ENCODE measurements around the gene FAM222A.

Gene FAM222A

DNA sequence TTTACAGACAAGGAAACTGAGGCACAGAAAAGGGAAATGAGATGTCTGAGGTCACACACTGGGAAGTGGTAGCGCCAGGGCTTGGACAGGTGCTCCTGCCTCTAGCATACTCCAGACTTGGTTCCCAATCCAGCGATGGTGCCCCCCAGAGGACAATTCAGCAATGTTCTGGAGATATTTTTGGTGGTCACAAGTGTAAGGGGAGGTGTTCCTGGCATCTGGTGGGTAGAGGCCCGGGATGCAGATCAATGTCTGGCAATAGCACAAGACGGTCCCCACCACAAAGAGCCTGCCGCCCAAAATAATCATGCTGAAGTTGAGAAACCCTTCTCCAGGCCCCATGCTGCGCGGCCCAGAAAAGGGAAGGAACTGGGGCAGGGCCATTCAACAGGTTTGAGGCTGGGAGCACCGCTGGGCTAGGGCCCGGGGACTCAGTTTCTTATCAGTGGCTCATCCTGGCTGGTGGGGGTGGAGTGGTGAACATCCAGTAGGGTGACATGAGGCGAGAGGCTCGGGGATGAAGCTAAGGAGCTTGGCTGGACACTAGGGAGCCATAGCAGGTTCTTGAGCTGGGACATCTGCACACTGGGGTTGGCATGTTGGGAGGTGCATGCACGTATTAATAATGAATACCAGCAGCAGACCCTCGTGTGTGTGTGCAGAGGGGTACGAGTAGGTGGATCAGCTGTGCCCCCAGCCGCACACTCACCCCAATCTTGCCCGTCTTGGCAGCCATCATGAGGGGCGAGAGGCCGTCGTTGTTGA is 84.5 kb downstream of the FAM222A start:
- no peak for DNase-seq (ENCODE audit: low read depth in 2 of 2)

DNA sequence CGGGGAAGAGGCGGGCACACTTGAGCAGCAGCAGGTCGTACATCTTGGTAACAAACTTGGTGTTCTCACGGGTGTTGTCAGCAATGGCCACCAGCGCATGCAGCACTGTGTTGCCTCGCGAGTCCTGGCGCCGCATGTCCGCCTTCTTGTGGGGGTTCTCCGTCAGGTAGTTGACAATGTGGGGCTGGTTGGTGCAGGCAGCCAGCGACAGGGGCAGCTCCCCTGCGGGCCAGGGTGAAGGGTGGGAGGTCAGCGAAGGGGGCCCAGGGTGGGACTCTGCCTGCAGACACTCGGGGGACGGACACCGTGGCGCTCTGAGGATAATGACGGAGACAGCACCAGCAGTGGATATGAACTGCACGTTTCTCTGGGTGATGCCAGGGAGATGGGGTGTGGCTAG is 85.1 kb downstream of the FAM222A start:
- no peak for DNase-seq (ENCODE audit: low read depth in 2 of 2)

DNA sequence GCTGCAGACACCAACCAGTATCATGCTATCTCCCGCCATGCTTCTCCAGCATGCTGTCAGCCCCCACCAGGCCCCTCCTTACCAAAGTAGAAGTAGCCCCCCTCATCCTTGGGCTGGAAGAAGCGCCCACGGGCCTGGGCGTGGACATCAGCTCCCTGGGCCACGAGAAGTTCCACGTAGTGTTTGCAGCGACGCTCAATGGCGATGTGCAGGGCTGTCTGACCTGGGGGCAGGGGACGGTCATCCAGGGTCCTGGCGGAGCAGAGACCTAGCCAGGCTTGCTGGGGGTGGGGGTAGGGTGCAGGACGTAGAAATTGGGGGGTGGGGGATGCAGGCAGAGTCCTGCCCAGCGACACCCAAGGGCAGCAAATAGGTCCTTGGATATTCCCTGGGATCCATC is 86.9 kb downstream of the FAM222A start:
- no peak for DNase-seq (ENCODE audit: low read depth in 2 of 2)

DNA sequence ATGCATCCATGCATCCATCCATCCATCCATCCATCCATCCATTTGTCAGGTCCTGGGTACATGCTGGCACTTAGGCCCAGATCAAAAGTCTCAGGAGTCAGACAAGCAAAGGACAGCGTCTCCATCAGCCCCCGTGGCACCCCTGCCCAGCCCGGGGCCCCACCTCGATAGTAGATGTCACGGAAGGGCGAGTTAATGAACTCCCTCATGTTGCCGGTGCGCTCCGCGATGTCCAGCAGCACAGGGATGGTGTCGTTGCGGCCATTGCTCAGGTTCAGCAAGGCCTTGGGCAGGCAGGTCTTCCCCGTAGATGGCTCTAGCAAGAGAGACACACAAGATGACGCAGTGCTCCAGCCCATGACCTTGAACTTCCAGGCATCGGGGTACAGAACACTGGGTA is 89.2 kb downstream of the FAM222A start:
- no peak for DNase-seq (ENCODE audit: low read depth in 2 of 2)

DNA sequence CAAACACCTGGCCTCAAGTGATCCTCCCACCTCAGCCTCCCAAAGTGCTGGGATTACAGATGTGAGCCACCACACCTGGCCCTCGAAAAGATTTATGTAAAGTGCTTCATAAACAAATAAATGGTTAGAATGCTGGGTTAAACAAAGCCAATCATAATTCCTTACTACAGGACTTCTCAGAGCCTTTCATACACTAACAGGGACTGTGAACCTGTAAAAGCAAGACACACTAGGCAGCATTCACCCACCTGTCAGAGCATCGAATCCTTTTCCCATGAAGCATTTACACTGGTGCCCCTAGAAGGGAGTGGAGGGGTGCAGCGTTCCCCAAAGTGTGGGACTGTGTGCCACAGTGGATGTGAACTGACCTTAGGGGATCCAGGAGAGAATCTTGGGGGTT is 90.1 kb downstream of the FAM222A start:
- DNase-seq (ENCODE audit: low read depth in 2 of 2) = no peak

DNA sequence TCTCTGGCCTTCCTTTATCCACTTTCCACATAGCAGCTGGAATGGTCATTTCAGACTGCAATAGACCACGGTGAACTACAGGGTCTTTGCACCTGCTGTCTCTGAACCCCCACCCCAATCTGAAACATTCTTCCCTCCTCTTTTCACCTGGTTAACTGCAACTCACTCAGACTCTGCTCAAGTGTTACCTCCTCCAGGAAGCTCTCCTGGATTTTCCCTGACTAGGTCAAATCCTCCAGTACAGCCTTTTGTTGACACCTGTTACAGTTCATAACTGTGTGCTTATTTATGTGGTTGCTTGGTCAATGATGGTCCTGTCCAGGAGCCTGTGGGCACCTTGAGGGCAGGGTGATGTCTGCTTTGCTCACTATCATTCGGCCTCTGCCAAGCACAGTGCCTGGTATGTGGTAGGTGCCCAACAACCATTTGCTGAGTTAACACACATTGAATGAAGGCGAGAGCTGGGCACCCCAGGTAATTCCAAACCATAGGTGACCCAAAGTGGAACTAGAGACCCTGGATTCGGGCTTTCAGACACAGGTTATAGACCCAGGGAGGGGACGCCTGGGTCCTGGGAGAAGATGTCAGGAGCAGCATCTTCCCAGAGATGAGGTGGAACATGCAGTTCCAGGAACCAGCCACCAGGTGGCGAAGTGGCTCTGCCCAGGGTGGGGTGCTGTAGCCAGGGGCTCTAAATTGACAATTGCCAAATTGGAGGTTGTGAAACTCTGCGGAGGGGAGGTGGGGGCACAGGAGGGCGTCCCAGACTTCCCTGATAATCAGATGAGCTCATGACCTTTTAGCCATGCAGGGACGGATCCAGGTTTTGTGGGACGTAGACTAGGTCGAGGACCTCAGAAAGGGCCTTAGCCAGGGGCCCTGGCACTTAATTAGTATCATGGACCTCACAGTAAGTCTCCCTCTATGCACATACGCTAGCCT is 91.5 kb downstream of the FAM222A start:
- DNase-seq (ENCODE audit: low read depth in 2 of 2) = peak; percentile 31 to 56

DNA sequence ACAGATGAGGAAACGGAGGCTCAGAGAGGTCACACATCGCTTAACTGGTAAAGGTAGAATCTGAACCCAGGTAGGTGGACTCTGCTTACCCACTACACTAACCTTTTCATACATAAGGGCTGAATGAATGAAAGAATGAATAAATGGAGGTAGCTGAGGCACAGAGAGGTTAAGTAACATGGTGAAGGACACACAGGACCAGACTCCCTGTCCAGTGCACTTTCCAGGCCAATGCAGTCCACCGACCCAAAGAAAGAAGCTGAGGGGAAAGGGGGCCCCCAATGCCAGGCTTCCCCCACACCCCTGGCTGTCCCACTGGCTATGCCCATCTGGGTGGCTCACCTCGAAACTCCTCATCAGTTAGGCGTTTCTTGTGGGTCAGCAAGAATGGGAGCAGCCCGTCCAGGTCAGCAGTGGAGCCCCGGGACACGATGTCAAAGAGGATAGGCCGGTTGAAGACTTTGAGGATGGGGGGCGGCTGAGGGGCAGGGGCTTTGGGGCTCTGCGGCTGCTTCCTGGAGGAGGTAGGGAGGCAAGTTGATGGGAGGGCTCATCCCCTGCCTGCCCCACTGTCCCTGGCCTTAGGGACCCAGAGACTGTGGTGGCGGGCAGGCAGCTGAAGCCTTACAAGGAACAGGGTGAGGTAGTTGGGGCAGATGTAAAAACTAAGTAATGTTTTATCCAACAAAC is 94.5 kb downstream of the FAM222A start:
- no peak for DNase-seq (ENCODE audit: low read depth in 2 of 2)

DNA sequence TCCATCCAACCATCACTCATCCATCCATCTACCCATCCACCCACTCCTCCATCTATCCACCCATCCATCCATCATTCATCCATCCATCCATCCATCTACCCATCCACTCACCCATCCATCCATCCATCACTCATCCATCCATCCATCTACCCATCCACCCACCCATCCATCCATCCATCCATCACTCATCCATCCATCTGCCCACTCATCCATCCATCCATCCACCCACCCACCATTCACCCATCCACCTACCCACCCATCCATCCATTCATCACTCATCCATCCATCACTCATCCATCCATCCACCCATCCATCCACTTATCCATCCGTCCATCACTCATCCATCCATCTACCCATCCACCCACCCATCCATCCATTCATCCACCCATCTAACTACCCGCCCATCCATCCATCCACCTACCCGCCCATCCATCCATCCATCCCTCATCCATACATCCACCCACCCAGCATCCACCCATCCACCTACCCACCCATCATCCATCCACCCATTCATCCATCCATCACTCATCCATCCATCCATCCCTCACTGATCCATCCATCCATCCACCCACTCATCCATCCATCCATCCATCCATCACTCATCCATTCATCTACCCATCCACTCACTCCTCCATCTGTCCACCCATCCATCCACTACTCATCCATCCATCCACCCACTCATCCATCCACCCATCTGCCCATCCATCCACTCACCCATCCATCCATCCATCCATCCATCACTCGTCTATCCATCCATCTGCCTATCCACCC is 95.4 kb downstream of the FAM222A start:
- DNase-seq (ENCODE audit: low read depth in 2 of 2) = no peak

DNA sequence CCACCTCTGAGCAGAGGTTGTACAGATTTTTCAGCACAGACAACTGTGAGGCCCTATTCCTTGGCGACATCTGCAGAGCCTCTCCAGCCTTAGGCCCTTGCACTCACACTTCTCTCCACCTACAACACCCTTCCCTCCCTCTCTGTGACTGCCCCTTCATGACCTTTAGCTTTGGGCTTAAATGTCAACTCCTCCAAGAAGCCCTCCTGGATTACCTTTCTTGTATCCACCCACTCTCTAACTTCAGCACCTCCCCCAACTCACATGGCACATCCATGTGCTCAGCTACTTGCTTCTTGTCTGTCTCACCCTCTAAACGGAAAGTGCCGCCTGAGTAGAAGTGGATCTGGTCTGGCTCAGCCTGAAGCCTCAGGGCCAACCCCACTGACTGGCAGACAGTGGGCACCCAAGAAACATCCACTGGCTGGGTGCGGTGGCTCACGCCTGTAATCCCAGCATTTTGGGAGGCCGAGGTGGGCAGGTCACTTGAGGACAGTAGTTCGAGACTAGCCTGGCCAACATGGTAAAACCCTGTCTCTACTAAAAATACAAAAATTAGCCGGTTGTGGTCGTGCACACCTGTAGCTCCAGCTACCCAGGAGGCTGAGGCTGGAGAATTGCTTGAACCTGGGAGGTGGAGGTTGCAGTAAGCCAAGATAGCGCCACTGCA is 97.5 kb downstream of the FAM222A start:
- no peak for DNase-seq (ENCODE audit: low read depth in 2 of 2)

DNA sequence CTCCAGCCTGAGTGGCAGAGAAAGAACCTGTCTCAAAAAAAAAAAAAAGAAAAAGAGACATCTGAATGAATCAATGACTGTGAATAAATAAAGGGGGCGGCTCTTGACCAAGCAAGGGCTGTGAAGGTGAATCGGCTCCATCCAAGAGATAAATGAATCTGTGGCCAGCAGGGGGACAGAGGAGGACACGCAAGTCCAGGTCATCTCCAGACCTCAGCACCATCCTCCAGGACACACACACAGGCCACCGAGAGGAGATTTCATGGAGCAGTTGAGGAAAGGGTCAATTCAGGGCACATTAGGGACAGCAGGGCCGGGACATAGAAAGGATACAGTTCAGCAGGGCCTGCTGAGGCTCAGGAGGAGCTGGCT is 98.0 kb downstream of the FAM222A start:
- no peak for DNase-seq (ENCODE audit: low read depth in 2 of 2)

DNA sequence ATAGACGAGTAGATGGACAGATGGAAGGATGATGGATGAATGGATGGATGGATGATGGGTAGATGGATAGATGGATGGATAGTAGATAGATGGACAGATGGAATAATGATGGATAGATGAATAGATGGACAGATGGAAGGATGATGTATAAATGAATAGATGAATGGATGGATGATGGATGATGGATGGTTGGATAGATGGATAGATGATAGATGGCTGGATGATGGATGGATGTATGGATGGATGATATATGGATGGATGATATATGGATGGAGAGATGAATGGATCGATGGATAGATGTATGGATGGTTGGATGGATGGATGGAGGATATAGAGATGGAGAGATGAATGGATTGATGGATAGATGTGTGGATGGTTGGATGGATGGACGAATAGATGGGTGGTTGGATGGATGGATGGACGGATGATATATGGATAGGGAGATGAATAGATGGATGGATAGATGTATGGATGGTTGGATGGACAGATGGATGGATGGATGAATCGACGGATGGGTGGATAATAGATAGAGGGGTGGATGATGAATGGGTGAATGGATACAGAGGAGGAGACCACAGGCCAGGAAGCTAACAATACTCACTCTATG is 100.3 kb downstream of the FAM222A start:
- no peak for DNase-seq (ENCODE audit: low read depth in 2 of 2)

DNA sequence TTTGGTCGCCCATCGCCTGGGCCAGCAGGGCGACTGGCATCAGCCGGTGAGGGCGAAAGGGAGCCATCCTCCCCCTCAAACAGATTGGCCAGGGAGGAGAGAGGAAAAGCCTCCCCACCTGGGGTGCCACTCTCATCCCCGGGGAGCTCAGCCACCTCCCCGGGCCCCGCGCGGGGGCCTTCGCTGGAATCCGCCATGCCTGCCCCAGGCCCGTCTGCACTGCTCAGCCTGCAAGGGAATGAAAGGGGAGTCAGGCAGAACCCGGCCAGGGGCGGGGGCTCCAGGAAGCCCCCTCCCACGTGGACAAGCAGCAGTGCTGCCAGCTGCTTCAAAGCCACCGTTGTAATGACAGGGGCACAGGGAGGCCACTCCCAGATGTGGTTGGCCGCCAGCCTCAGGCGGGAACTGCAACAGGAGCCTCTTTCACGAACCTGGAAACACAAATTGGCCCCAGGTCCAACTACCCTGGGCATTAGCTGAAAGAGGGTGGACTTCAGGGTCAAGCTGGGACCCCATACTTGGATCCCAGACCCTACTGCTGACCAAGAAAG is 101.0 kb downstream of the FAM222A start:
- no peak for DNase-seq (ENCODE audit: low read depth in 2 of 2)

DNA sequence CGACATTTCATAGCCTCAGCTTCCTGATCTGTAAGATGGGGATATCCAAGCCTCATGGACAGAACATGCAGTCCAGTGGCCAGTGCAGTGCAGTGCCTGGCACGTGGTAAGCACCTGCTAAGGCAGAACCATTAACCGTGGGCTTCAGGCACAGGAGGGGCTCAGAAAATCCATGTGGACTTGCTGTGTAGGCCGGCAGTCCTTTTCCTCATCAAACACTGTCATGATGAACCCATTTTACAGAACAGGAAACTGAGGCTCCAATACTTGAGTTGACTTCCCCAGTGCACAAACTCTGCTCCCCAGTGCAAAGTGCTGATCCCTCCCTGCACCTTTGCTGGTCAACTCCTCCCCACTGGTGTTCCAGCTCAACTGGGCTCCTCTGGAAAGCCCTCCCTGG is 101.6 kb downstream of the FAM222A start:
- DNase-seq (ENCODE audit: low read depth in 2 of 2) = no peak

DNA sequence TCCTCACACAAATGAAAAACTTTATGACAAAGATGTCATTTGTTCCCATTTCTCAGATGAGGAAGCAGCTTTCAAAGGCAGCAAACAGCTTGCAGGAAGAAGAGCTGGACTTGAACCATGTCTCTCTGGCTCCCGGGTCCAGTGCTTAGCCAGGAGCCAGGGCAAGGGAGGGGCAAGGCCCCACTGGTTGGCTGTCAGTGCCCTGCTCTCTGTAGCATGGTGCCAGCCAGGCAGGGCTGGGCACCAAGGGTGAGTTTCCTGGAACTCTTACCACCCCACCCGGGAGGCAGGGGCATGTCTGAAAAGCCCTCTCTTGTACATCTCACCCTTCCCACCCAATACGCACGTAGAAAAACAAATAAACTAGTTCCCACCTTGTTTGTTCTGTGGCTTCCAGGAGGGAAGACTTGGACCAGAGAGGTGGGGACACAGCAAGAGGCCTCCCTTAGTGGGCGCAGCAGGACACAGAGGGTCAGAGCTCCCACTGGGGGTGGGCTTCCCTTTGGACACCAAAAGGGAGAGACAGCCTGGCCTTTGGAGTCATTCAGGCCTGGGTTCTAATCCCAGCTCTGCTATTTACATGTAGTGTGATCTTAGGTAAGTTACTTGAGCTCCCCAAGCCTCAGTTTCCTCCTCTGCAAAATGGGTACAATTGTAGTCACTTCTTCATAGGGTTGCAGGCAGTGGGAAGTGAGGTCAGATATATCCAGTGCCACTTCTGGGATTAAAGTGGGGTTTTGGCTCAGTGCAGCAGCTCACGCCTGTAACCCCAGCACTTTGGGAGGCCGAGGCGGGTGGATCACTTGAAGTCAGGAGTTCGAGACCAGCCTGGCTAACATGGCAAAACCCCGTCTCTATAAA is 102.4 kb downstream of the FAM222A start:
- DNase-seq (ENCODE audit: low read depth in 2 of 2) = no peak

DNA sequence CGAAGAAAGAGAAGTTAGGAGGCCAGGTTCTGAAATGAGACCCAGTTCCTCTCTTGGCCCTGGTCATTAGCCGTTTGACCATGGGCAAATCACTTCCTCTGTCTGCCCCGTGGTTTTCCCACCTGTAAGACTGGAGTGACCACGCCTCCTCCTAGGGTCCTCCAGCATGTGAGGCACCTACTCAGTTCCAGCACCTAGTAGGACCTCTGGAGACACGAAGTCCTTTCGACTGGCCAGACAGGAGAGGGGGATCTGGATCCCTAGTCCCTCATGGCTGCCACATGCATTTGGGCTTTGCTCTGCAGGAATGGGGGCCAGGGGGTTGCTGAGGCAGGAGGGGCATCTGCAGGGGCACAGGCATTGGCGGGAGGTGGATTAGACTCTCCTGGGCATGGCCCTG is 103.2 kb downstream of the FAM222A start:
- no peak for DNase-seq (ENCODE audit: low read depth in 2 of 2)

DNA sequence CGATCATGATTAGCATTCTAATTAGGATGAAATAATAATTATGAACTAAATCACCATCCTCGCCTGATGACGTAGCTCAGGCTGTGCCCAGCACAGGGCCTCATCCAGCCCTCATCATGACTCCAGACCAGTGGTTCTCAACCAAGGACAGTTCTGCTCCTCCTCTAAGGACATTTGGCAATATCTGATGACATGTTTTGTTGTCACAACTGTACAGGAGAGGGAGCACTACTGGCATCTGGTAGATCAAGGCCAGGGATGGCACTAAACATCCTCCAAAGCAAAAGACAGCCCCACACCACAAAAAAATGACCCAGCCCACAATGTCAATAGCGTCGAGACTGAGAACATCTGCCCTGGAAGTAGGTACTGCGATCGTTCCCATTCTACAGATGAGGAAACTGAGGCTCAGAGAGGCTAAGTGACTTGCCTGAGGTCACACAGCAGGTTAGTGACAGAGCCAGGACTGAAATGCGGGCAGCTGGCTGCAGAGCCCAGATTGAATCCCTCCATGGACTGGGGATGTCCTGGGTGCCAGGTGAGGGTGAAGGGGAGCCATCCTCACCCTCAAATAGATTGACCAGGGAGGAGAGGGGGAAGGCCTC is 104.1 kb downstream of the FAM222A start:
- no peak for DNase-seq (ENCODE audit: low read depth in 2 of 2)

DNA sequence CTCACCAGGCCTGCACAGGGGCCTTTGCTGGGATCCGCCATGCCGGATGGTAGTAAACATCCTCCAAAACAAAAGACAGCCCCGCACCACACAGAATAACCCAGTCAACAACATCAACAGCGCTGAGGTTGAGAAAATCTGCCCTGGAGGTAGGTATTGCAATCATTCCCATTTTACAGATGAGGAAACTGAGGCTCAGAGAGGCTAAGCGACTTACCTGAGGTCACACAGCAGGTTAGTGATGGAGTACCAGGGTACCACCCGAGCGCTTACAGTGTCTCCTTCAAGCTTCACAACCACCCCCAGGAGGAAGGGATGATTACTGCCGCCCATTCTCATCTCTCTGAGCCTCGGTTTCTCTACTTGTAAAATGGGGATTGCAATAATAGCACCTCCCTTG is 104.6 kb downstream of the FAM222A start:
- DNase-seq (ENCODE audit: low read depth in 2 of 2) = no peak

DNA sequence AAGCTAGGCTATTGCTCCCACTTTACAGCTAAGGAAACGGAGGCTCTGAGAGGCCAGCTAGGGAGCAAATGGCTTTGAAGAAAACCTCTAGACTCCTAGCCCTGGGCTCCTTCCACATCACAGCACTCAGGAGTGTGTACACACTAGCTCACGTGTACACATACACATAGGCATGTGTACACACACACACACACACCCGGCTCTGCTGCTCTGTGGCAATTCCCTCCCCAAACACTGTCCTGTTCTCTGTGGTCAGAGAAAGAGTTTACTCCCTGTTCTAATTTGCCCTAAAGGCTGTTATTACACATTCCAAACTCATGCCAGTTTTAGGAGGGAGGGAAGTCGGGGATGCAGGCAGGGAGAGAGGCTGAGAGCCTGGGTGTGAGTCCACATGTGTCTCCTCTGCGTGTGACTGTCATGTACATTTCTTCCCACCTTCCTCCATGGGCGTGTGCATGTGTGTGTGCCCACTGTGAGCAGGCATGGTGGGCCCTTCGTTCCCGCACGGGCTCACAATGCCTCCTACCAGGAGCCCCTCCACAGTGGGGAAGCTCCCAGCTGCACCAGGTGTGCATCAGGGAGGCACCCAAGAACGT is 105.4 kb downstream of the FAM222A start:
- no peak for DNase-seq (ENCODE audit: low read depth in 2 of 2)

Measured in stimulated activated CD4-positive, alpha-beta T cell treated with anti-CD3 and anti-CD28 coated beads, Interleukin-12 subunit alpha, Interleukin-12 subunit beta, amount 100 ng/mL, for 24 hours (primary cell).